Activated CD4-positive, alpha-beta T cell treated with anti-CD3 and anti-CD28 coated beads, Interleukin-2, Interleukin-4, amounts not matched to agents 100 ng/mL and 50 ng/mL, durations not matched to agents 16 hours and 8 hours (primary cell): ENCODE measurements around the gene RAB36.
A peak's percentile ranks its signal among the peaks of the same experiment; 100 is the strongest.

Source experiments
- DNase-seq: peaks from one replicate; pipeline ENCODE4 v3.0.0-alpha.2; 2020; ENCODE audit warnings: low spot score

RAB36 gene

GRCh38 chr22:23144932-23145877 is at the start of gene RAB36:
TSS of gene RAB36 (plus strand) at chr22:23145477. CDS start at chr22:23146617, 1,140 bp downstream.
- DNase-seq: peak; percentile 87

DNA sequence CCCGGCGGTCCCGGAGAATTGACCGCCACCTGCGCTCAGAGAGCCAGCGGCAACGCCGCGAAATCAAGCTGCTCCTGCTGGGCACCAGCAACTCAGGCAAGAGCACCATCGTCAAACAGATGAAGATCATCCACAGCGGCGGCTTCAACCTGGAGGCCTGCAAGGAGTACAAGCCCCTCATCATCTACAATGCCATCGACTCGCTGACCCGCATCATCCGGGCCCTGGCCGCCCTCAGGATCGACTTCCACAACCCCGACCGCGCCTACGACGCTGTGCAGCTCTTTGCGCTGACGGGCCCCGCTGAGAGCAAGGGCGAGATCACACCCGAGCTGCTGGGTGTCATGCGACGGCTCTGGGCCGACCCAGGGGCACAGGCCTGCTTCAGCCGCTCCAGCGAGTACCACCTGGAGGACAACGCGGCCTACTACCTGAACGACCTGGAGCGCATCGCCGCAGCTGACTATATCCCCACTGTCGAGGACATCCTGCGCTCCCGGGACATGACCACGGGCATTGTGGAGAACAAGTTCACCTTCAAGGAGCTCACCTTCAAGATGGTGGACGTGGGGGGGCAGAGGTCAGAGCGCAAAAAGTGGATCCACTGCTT is 49.4 kb upstream of the RAB36 start:
- DNase-seq: no peak

DNA sequence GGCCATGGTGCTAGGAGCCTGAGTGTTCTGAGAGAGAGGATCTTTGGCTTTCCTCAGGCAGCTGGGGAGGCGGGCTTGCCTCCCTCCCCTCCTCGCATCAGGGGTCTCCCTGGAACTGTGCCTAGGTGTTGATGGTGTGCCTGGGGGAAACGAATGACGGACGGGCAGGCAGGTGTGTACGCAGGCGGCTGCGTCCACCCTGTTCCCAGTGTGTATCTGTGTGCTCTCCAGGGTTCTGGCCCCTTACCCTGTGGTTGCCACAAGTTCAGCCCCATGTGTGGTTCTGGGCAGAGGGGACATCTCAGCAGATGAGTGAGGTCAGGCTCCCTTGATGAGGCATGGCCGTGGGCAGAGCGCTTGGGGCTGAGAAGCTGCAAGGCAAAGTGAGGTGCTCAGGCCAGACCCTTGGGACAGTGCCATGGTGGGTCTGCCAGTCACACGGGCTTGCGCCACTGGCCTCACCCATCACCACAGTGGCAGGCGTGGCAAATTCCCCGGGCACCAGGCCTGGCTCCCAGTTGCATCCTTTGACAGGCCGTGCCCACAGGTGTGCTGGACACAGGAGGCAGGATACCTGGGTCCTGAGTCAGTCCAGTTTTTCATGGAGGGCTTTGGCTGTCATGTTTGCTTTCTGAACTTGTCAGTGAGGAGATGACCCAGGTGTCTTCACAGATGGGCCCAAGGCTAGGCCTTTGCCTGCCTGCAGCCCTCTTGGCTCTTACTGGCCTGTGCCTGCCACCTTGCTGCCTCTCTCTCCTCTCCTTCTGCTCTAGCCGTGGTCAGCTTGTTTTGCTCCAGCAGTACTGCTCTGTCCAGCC is 47.7 kb upstream of the RAB36 start:
- no peak for DNase-seq

GRCh38 chr22:23098230-23098705 is 47.0 kb upstream of the RAB36 start:
- no peak for DNase-seq

DNA sequence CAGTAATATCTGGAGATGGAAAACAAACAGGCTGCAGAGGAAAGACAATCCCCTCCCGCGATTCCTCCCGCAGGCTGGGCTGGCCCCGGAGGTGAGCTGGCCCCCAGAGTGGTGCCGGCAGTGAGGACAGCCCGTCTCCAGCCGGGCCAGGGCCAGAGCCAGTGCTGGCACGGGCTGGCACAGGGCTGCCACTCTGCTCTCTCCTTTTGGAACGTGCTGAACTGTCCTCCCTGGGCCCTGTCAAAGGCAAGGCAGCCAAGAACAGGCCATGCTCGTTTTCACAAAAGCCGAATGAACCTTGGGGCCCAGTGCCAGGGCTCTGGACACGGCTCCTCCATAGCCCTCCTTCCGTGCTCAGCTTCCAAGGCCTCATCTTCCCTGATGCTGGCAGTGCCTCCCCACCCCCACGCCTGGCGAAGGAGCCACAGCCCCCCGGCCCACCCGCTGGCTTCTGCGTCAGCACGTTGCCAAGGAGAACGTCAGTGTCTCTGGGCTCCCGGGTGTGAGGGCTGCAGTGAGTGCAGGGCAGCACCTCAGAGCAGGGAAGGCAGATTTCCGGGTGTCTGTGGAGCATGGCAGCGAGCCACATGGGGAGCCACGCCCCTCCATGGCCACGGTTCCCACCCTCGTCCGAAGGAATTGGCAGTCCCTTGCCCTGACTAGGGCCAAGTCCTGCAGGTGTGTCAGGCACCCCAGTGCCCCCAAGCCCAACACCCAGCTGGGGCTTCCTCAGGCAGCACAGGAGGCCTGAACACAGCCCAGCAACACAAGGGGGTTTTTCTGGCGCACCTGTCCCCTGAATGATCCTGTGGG is 46.4 kb upstream of the RAB36 start:
- DNase-seq: no peak

DNA sequence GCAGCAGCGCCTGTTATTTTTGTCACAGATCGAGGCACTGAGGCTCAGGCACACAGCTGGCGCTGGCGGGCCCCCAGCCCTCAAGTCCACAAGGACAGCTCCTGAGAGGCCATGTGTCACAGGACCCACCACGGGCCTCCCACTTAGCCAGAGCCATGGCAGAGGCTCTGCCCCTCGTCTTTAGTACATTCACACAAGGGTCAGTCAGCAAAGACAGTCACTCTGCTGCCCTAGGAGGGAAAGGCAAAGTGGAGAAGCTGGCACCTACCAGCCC is 45.8 kb upstream of the RAB36 start:
- DNase-seq: no peak

- DNase-seq: no peak
These were observed 45.0 kb upstream of the RAB36 start for GRCh38 chr22:23100124-23100801.

DNA sequence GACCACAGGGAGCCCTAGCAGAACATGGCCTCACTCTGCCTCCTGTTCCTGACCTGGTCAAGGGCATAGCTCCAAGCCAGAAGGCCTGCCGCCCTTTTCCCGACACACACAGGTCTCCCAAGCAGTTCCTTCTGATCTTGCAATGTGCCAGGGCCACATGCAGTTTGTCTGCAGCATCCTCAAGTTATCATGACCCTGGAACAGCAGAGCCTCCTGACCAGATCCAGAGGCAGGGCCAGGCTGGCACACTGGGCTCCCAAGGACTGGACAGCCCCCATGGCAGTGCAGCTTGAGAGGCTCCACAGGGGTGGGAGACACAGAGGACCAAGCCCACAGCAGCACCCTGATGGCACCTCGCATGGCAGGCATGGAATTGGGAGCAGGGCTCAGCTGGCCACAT is 43.8 kb upstream of the RAB36 start:
- no peak for DNase-seq

DNA sequence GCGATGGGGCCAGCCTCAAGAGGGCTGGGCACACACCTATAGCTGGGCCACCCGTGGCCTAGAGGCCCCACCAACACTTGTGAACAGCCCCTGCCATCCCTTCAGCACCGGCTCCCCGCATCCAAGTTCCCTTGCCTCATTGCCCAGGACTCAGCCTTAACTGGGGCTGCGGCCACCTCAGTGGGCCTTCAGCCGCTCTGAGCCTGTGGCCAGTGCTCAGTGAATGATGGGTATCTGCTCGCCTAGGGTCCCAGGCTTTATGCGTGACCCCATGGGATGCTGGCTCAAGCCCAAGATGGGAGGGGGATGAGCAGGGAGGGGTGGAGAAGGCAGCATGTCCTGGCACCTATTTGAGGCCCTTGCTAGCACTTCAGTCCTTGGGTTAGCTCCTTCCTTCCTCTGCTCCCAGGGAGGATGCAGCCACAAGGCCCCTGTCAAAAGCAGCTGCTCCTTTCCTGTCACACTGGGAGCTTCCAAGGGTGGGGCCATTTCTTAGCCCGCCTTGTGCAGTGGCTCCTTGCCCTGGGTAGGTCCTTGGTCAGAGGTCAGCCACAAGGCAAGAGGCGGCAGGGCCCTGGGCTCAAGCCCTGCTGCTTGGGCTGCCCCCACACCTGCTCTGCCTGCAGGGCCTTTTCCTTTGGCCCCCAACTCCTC is 43.1 kb upstream of the RAB36 start:
- no peak for DNase-seq

DNA sequence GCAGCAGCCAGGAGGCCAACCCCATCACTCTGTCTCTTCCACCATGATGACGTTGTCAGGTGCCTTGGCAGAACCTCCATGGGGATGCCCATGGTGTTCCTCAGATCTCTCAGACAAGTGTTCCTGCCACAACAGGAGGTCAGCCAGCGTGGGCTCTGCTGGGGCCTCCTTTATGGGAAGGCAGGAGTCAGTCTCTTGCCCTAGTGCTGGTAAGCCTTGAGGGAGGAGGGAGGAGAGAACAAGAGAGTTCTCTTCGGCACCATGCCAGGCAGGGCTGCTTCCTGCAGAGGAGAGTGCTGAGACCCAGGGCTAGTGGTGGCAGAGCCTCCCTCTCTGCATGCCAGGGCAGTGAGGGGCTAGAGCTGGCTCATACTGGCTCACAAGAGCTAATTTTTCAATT is 42.5 kb upstream of the RAB36 start:
- DNase-seq: no peak

DNA sequence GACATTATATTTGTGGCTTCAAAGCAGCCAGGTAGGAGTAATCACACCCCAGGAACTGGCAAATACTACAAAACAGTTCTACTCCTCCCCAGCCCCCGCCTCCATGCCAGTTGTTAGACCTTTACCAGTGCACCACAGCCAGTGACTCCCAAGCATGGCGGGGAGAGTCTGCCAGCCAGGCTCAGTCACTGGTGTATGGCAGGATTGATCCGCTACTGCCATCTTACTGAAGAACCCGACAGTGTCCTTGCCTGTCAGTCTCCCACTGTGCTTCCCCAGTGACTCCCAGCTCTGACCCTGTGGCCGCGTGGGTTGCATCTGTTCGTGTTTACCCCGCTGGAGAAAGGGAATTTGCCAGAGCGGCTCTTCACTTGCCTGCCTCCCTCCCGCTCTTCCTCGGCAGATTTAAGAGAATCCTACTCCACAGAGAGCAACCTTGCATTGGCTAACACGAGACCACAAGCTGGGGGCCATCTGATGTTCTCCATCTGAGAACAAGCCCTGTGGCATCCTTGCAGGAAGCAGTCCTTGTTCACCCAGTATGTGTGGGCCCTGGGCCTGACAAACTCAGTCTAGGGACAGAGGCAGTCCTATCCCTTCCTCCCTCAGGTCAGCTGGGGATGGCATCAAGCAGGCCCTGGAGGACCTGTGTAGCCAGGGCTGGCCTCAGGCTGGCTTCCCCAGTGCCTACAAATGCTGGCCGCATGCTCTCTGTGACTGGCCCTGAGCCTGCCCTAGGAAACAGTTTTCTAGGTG is 41.9 kb upstream of the RAB36 start:
- DNase-seq: no peak

- DNase-seq: no peak
These were observed 40.9 kb upstream of the RAB36 start for GRCh38 chr22:23104187-23104971.

DNA sequence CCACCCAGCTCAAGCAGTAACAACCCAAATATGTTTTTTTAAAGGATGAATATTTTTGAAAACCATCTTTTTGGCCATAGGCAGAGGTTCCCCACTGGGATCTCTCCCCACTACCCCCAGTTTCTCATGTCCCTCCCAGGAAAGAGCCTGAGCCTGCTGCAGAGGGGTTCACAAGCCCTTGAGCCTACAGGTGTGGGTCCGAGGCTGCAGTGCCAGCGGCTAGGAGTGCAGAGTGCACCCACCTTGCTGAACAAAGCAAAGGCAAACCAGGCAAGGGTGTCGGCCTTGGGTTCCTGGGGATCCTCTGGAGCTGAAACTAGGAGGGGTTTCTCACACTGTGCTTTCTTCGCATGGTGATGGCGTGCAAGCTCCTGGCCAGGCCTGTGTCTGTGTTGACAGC is 40.0 kb upstream of the RAB36 start:
- DNase-seq: no peak

- no peak for DNase-seq
These were observed 39.4 kb upstream of the RAB36 start for GRCh38 chr22:23105919-23106318.

- no peak for DNase-seq
These were observed 38.9 kb upstream of the RAB36 start for GRCh38 chr22:23106344-23106743.

DNA sequence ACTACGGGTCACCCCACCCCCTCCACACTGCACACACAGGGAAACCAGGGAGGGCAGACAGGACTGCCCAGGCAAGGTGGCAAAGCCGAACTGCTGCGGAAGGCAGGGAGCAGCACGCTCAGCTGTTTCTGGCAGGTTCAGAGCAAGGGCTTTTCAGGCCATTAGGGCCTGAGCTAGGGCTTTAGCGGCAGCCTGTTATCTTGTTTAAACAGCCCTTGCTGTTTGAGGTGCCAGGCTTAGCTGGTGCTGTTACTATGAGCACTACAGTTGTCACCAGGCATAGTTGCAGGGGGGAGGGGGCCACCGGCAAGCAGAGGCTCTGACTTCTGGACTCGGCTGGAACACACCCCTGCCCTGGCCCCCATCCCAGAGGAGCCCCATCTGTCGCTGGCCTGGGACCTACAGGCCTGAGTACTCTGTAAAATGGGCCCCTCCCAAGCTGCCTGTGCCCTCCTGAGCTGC is 38.3 kb upstream of the RAB36 start:
- no peak for DNase-seq

GRCh38 chr22:23107487-23108248 is 37.6 kb upstream of the RAB36 start:
- no peak for DNase-seq
